Embryonic facial prominence (tissue), 1 donor: ENCODE results near the gene BNIP3.
"Not testable (repeated sequence)": the region's sequence is repeated elsewhere in the genome, so short reads cannot be mapped to it uniquely, and the experiment has no call there.

Experiments
- DNase-seq: peaks from one replicate; pipeline ENCODE4 v3.0.0-alpha.2; 2016; ENCODE audit errors: extremely low spot score

BNIP3 gene

DNA sequence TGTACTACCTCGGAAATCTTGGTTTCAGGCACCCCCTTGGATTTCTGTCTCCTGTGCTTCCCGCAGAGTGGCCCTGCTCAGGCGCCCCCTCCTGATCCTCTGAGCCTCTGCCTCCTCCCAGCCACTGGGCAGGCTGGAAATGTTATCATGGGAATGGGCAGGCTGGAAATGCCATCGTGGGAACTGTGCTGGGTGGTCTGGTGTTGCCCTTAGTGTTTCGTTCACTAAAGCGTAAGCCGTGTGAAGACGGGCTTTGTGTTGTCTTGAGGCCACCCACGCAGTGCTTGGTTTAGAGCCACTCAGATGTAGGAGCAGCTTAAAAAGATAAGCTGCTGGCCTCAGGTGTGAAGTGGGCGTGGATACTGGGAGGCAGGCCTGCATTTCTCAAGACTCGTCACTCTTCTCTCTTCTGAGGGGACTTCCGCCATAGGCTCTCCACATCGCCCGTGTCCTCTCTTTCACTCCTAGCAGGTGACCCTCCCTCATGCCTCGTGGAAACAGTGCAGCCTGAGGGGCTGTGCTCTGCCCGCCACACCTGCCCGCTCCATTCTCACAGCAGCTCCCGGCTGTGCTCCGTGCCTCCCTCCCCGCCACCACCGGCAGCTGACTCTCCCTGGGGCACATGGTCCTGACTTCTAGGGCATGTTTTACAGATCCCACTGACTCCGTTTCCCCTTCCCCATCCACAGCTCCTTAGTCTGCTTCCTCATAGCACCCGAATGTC lies 52.4 kb downstream of the BNIP3 start:
- no peak for DNase-seq

GRCh38 chr10:131928248-131929095 lies 53.3 kb downstream of the BNIP3 start:
- DNase-seq, result no peak

DNA sequence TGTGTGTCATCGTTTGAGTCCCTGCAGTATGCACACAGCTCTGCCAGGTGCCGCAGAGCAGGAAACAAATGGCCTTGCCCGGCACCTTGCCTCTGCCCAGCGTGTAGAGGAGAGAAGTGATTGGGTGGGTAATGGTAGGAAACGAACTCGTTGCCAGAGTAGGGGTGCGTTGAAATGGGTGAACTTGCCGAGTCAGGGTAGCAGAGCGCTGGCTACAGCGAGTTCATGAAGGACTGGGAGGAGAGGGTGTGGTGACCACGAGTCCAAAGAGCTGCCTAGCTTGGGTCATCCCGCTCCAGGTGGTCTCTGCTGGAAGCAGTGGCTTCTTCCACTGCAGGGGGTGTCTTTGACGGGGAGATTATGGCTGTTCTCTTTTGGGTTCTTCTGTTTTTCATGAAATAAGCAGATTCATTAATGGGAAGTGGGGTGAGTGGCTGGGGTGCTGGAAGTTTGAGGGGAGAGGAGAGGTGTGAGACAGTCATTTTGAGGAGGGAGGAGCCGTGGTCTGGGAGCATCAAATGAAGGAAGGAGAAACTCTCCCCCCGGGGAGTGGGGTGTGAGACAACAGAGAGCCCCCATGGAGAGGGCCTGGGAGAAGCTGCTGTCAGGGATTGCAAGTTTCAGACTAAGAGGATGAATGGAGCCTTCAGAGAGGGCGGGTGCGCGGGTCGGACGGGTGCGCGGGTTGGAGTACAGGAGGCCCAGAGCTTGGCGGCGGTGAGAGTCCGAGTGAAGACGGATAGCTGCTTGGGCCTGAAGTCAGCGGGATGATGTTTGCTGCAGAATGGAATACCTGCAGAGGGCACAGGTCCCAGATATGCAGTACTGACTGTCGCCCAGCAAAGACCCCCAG lies 54.8 kb downstream of the BNIP3 start:
- DNase-seq, result no peak

DNA sequence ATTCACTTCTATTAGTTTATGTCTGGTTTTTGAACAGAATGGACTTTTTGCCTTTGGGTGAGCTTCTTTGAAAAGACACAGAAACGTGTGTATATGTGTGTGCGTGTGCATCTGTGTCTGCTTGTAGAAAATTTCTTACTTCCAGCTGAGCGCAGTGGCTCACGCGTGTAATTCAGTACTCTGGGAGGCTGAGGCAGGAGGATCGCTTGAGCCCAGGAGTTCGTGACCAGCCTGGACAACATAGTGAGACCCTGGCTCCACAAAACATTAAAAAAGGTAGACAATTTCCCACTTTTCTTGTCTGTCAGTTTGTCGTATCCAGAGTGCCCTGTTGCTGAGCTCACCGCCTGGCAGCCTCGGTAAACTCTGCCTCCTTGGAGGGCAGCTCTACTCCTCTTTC lies 55.5 kb downstream of the BNIP3 start:
- no peak for DNase-seq

DNA sequence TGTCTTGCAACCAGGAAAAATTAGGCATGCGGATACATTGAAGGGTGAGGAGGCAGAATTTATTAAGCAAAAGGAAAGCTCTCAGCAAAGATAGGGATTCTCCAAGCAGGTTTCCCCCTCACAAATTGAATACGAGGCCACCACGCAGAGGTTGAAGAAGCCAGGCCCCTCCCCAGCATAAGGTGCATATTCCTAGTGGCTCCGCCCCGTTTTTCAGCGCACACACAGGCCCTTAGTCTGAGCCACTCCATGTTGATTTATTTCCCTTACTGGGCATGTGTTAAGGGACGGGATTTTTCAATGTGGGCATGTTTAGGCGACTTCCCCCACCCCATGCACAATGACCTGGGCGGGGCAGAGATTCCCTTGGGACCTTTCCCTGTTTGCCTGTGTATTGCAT lies 56.0 kb downstream of the BNIP3 start:
- no peak for DNase-seq

DNA sequence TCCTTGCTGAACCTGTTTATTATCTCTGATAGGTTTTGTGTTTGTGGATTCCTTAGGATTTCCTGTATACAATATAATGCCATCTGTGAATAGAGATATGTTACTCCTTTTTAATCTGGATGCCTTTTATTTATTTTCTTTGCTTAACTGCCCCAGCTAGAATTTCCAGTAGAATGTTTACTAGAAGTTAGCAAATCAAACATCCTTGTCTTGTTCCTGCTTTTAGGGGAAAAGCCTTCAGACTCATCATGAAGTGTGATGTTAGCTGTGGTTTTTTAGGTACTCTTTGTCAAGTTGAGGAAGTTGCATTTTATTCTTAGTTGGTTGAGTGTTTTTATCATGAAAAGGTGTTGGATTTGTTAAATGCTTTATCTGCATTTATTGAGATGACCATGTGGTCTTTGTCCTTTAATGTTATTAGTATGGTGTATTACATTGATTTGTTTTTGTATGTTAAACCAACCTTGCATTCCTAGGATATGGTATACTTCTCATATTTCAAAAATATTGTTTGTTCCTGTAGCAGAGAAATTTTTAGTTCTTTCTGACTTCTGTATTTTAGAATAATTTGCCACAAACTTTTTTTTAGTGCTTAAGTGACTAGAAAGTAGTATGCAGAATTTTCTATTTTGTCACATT lies 56.6 kb downstream of the BNIP3 start:
- DNase-seq, result no peak

GRCh38 chr10:131923038-131923756 lies 58.5 kb downstream of the BNIP3 start:
- DNase-seq, result no peak

- DNase-seq, result no peak
These were observed 60.5 kb downstream of the BNIP3 start for GRCh38 chr10:131921184-131921583.

GRCh38 chr10:131920693-131921092 lies 61.0 kb downstream of the BNIP3 start:
- no peak for DNase-seq

DNA sequence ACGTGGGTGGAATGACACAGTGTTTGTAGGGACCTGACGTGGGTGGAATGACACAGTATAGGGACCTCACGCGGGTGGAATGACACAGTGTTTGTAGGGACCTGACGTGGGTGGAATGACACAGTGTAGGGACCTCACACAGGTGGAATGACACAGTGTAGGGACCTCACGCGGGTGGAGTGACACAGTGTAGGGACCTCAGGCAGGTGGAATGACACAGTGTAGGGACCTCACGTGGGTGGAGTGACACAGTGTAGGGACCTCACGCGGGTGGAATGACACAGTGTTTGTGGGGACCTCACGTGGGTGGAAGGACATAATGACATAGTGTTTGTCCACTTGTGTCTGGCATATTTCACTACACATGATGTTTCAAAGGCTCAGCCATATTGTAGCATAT lies 61.6 kb downstream of the BNIP3 start:
- DNase-seq, result no peak

- DNase-seq, result not testable (repeated sequence)
These were observed 62.3 kb downstream of the BNIP3 start for GRCh38 chr10:131919461-131919860.
